HG03432 (cell line): ENCODE measurements around the gene SEC62.
A peak's percentile ranks its signal among the peaks of the same experiment; 100 is the strongest.
"Not testable (repeated sequence)": the region's sequence is repeated elsewhere in the genome, so short reads cannot be mapped to it uniquely, and the experiment has no call there.

Experiments
- ATAC-seq: cut with Tn5 transposase; IDR thresholded peaks from one replicate; pipeline ENCODE4 v1.9.1; 2021; ENCODE audit warnings: mild to moderate bottlenecking, moderate library complexity; ENCODE audit not compliant: unreplicated experiment

The SEC62 gene

GRCh38 chr3:170012683-170013400 lies 46.2 kb downstream of the SEC62 start:
- no peak for ATAC-seq

GRCh38 chr3:170016057-170016456 lies 49.5 kb downstream of the SEC62 start:
- ATAC-seq = no peak

GRCh38 chr3:170019306-170019705 lies 52.7 kb downstream of the SEC62 start:
- ATAC-seq = not testable (repeated sequence)

GRCh38 chr3:170021083-170021482 lies 54.5 kb downstream of the SEC62 start:
- ATAC-seq = no peak

- ATAC-seq = no peak
Measured at GRCh38 chr3:170022336-170022735, 55.7 kb downstream of the SEC62 start.

DNA sequence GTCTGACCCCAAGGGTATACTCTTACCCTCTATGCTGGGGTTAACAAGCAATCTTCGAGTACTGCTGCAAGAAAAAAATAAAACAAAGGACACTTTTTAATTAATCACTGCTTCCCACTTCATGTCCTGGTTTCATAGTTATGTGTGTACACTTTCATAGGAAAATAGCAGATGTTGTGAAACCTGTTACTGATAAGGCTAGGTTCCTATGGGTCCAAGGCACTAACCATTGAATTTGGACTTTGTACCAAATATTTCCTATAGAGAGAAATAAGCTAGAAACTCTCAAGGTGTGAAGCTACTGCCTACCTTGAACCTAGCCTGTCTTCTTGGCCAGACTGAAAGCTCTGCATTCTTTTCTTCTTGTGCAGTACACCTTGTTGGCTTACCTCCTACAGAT lies 56.6 kb downstream of the SEC62 start:
- ATAC-seq = no peak

DNA sequence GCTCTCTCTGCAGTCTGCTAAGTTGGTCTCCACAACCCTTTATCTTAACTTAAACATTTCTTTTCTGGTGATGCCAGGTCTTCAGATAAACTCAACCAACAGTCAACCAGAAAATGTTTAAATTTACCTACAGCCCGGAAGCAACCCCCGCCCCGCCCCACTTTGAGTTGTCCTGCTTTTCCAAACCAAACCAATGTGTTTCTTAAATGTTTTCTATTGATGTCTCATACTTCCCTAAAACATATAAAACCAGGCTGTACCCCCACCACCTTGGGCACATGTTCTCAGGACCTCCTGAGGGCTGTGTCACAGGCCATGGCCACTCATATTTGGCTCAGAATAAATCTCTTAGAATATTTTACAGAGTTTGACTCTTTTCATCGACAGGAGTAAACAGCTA lies 58.0 kb downstream of the SEC62 start:
- no peak for ATAC-seq

GRCh38 chr3:170027233-170028102 lies 60.9 kb downstream of the SEC62 start:
- no peak for ATAC-seq

GRCh38 chr3:170033489-170033888 lies 66.9 kb downstream of the SEC62 start:
- no peak for ATAC-seq

- peak; percentile 92 for ATAC-seq
Measured at GRCh38 chr3:170037463-170038433, 71.1 kb downstream of the SEC62 start, which contains the start of gene GPR160. TSS of gene GPR160 (plus strand) at chr3:170037995. CDS start at chr3:170083973, 45,978 bp downstream.

- peak; percentile 17 for ATAC-seq
Measured at GRCh38 chr3:170038434-170039110, 72.0 kb downstream of the SEC62 start.

DNA sequence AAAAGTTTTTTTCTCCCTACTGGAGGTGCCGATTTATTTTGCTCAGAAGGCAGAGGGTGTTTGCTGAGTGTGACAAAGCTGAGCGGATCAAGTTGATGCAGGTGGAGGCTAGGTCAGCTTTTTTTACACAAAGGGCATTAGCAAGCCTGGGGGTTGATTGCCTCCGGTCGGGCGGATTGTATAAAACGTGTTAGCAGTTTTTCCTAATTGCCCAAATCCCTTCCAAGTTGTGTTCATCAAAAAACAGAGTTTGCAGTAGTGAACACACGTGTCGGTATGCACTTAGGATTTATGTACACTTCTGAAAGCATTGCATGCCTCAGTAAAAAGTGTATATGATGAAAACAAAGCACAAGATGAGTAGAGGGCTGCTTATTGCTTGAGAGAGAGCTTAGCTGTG lies 73.8 kb downstream of the SEC62 start:
- ATAC-seq = no peak

DNA sequence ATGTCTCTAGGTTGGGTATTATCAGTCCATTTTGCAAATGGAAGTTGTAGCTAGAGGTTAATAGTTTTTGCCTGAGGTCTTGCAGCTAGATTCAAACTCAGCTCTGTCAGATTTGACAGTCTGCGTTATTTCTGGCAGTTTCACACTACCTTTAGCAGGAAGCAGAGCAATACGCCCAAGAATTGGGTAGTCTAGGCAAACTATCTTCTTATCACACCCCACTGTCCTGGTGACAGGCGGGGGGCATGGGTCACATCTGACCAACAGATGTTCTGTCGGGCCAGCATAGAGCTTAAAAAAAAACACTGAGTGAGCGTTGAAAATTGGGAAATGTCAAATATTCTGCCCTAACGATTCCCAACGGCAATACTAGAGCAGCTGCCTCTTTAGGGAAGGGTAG lies 76.9 kb downstream of the SEC62 start:
- no peak for ATAC-seq

DNA sequence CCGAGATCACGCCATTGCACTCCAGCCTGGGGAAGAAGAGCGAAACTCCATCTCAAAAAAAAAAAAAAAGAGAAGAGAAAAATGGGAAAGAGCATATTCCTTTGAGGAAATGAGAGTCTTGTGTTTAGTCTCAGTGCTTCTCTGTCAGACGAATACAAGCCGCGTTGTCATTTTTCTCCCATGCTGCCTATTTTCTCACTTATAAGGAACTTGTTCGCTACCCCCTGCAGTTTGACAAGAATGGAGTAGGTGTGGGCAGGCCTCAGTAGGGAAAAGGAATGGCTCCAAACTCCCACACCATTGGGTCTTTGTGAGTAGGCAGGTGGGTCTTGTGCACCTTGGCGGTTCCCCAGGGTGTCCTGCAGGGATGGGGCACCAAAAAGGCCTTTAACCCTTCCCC lies 77.7 kb downstream of the SEC62 start:
- ATAC-seq = no peak

- peak; percentile 88 for ATAC-seq
Measured at GRCh38 chr3:170044795-170045244, 78.2 kb downstream of the SEC62 start.

DNA sequence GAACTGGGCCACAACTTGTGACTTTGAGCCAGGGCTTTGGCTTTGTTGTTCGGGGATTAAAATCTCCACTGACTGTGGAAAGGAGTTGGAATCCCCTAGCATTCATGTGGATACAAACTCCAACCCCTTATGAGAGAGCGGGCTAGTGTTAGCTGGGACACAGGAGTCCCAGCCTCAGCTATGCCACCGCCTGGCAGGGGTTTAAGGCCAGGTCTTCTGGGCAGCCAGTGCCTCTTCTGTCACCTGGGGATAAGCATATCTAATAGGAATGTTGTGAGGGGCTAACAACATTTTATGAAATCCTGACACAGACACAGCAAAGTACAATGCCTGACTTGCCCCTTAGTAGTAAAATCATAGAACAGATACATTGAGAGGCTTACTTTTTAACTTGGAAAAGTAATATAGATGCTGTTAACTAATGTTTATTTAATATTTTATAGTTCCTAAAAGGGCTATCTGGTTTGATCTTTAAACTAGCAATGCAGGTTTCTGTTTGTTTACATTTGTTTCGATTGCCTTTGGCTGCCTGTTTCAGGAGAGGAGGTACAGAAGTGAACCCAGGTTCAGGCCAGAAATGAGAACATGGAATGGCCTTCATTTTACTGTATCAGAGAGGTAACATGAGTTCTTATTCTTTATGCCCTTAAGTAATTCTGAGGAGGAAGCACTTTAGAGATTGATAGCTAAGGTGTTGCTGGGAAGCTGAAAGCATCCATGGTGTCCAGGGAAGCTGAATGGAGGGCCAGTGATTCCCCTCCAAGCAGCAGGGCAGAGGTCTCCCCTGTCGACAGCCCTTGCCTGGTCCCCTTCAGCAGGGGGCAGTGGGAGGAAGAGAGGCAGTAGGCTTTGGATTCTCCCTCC lies 79.9 kb downstream of the SEC62 start:
- no peak for ATAC-seq

DNA sequence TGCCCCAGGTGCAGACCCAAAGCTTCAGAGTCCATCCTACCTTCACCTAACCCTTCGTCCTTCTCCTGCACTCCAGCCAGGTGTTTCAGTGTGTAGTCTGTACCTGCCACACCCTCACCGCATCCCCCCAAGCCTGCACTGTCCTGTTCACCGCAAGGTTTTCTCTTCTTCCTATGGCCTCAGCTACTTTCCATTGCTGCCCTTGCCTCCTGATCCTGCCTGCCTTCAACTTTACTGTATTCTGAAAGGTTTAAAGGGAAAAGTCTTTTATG lies 80.5 kb downstream of the SEC62 start:
- no peak for ATAC-seq
